H9 (cell line): ENCODE data around the gene BATF. TPM values are rescaled to one million over a fixed set of nuclear protein-coding genes. Genes with fewer than 3 reads are reported as not detected.

Source experiments
- DNase-seq: peaks from one replicate; pipeline ENCODE4 v3.0.0-alpha.2; 2017
- H2AFZ ChIP-seq: one replicate; pipeline ENCODE4 v1.6.1; 2013; ENCODE audit warnings: mild to moderate bottlenecking, low read length, control low read depth, moderate library complexity
- H2AK5ac ChIP-seq: 2 replicates; pipeline ENCODE4 v1.6.1; 2013; ENCODE audit warnings: low read length, control low read depth, mixed read lengths; ENCODE audit not compliant: insufficient read length
- H2BK120ac ChIP-seq: one replicate; pipeline ENCODE4 v1.6.1; 2013; ENCODE audit warnings: low read depth, mild to moderate bottlenecking, low read length, control low read depth, inconsistent platforms; ENCODE audit not compliant: poor library complexity, severe bottlenecking
- H2BK12ac ChIP-seq: 2 replicates; pipeline ENCODE4 v1.6.1; 2013; ENCODE audit warnings: low read length, control low read depth, mixed read lengths, low read depth; ENCODE audit not compliant: insufficient read length
- H2BK15ac ChIP-seq: 2 replicates; pipeline ENCODE4 v1.6.1; 2013; ENCODE audit warnings: low read depth, low read length, control low read depth
- H2BK20ac ChIP-seq: one replicate; pipeline ENCODE4 v1.6.1; 2013; ENCODE audit warnings: low read depth, mild to moderate bottlenecking, low read length, control low read depth, inconsistent platforms; ENCODE audit not compliant: poor library complexity, severe bottlenecking
- H2BK5ac ChIP-seq: 2 replicates; pipeline ENCODE4 v1.6.1; 2013; ENCODE audit warnings: low read length, control low read depth, mixed read lengths; ENCODE audit not compliant: insufficient read length
- H3K14ac ChIP-seq: 2 replicates; pipeline ENCODE4 v1.6.1; 2013; ENCODE audit warnings: low read length, control low read depth; ENCODE audit not compliant: insufficient read depth
- H3K18ac ChIP-seq: 2 replicates; pipeline ENCODE4 v1.6.1; 2013; ENCODE audit warnings: low read depth, mild to moderate bottlenecking, mixed read lengths, low read length, control low read depth; ENCODE audit not compliant: insufficient read length
- H3K23ac ChIP-seq: 2 replicates; pipeline ENCODE4 v1.6.1; 2013; ENCODE audit warnings: low read length, control low read depth, mixed read lengths, low read depth; ENCODE audit not compliant: insufficient read length
- H3K23me2 ChIP-seq: 2 replicates; pipeline ENCODE4 v1.6.1; 2013; ENCODE audit warnings: low read depth, mild to moderate bottlenecking, mixed read lengths, low read length, control low read depth; ENCODE audit not compliant: insufficient read length, poor library complexity, severe bottlenecking
- H3K27ac ChIP-seq: 2 replicates; pipeline ENCODE4 v1.5.1; 2013; ENCODE audit warnings: low read length, control low read depth, mixed read lengths, low read depth; ENCODE audit not compliant: insufficient read length
- H3K27me3 ChIP-seq: 2 replicates; pipeline ENCODE4 v1.6.1; 2013; ENCODE audit warnings: low read length, control low read depth, inconsistent platforms; ENCODE audit not compliant: insufficient read depth
- H3K4ac ChIP-seq: 2 replicates; pipeline ENCODE4 v1.6.1; 2013; ENCODE audit warnings: low read depth, mild to moderate bottlenecking, control low read depth, inconsistent platforms, low read length, moderate library complexity
- H3K4me1 ChIP-seq: 2 replicates; pipeline ENCODE4 v1.6.1; 2013; ENCODE audit warnings: low read length, control low read depth, inconsistent platforms; ENCODE audit not compliant: insufficient read depth
- H3K4me2 ChIP-seq: 2 replicates; pipeline ENCODE4 v1.6.1; 2013; ENCODE audit warnings: low read length, control low read depth, mixed read lengths; ENCODE audit not compliant: insufficient read length, insufficient read depth
- H3K56ac ChIP-seq: 2 replicates; pipeline ENCODE4 v1.6.1; 2013; ENCODE audit warnings: low read depth, mild to moderate bottlenecking, mixed read lengths, low read length, control low read depth; ENCODE audit not compliant: insufficient read length
- H3K79me1 ChIP-seq: 2 replicates; pipeline ENCODE4 v1.6.1; 2013; ENCODE audit warnings: low read depth, mild to moderate bottlenecking, moderate library complexity, low read length, control low read depth, inconsistent platforms; ENCODE audit not compliant: insufficient read depth, poor library complexity, severe bottlenecking
- H3K79me2 ChIP-seq: 2 replicates; pipeline ENCODE4 v1.6.1; 2013; ENCODE audit warnings: low read length, control low read depth, inconsistent platforms; ENCODE audit not compliant: insufficient read depth
- H3K9ac ChIP-seq: 2 replicates; pipeline ENCODE4 v1.6.1; 2013; ENCODE audit warnings: low read length, control low read depth, mixed read lengths; ENCODE audit not compliant: insufficient read length; ENCODE audit errors: extremely low read depth
- H3K9me3 ChIP-seq: one replicate; pipeline ENCODE4 v1.6.1; 2013; ENCODE audit warnings: low read depth, low read length, inconsistent platforms; ENCODE audit not compliant: control insufficient read depth
- H3T11ph ChIP-seq: one replicate; pipeline ENCODE4 v1.6.1; 2013; ENCODE audit warnings: mild to moderate bottlenecking, low read length, control low read depth, inconsistent platforms
- H4K20me1 ChIP-seq: one replicate; pipeline ENCODE4 v1.6.1; 2013; ENCODE audit not compliant: control insufficient read depth, insufficient read length, insufficient read depth
- H4K5ac ChIP-seq: 2 replicates; pipeline ENCODE4 v1.6.1; 2013; ENCODE audit warnings: low read depth, mild to moderate bottlenecking, mixed read lengths, low read length, control low read depth; ENCODE audit not compliant: insufficient read length
- H4K8ac ChIP-seq: replicated peaks from 2 replicates; pipeline ENCODE4 v1.6.1; 2013; ENCODE audit warnings: low read length, control low read depth, mixed read lengths, low read depth; ENCODE audit not compliant: insufficient read length
- H4K91ac ChIP-seq: 2 replicates; pipeline ENCODE4 v1.6.1; 2013; ENCODE audit warnings: low read depth, mild to moderate bottlenecking, moderate library complexity, mixed read lengths, low read length, control low read depth; ENCODE audit not compliant: insufficient read length
- H3K27ac Mint-ChIP-seq, 3 experiments: 2 replicates in 2 of 3; 3 replicates in 1 of 3; pipeline ENCODE4 v1.8.0; 2020 to 2021; ENCODE audit warnings: mixed read lengths in 3 of 3, mild to moderate bottlenecking in 1 of 3, moderate library complexity in 1 of 3
- H3K27me3 Mint-ChIP-seq: 2 replicates; pipeline ENCODE4 v1.8.0; 2021; ENCODE audit warnings: low read depth, mild to moderate bottlenecking, moderate library complexity, mixed read lengths
- H3K36me3 Mint-ChIP-seq, 3 experiments: 2 replicates in 2 of 3; 3 replicates in 1 of 3; pipeline ENCODE4 v1.8.0; 2020 to 2021; ENCODE audit warnings: low read depth in 3 of 3, mixed read lengths in 3 of 3; ENCODE audit not compliant: insufficient read depth in 1 of 3
- H3K4me1 Mint-ChIP-seq, 2 experiments: 2 replicates each; pipeline ENCODE4 v1.8.0; 2020; ENCODE audit warnings: mixed read lengths in 2 of 2
- H3K4me3 Mint-ChIP-seq, 2 experiments: 2 replicates in 1 of 2; 3 replicates in 1 of 2; pipeline ENCODE4 v1.8.0; 2020 to 2021; ENCODE audit warnings: mild to moderate bottlenecking in 2 of 2, mixed read lengths in 2 of 2, moderate library complexity in 1 of 2
- H3K9me3 Mint-ChIP-seq, 2 experiments: 2 replicates in 1 of 2; 3 replicates in 1 of 2; pipeline ENCODE4 v1.8.0; 2020; ENCODE audit warnings: mild to moderate bottlenecking in 2 of 2, mixed read lengths in 2 of 2, moderate library complexity in 1 of 2
- WGBS: extraction: QIAGEN DNeasy Blood & Tissue Kit; methylation state at CpG from one replicate; pipeline ENCODE4 v1.1.7; 2013; ENCODE audit warnings: missing lambda C conversion rate, low lambda C conversion rate, mixed read lengths; ENCODE audit not compliant: insufficient read length; ENCODE audit errors: extremely low coverage; 5-methylcytosine and 5-hydroxymethylcytosine counted together
- total RNA-seq: library from RNA; stranded (reverse); gene quantifications from 2 replicates; pipeline ENCODE4 v1.2.1, GENCODE V29; 2021
- TF ChIP-seq, protein P1 (sequence below): fragments of 200-600 bp; sonication (generic); conservative IDR thresholded peaks from 3 replicates; pipeline ENCODE4 v1.8.0; 2021; ENCODE audit warnings: antibody characterized with exemption, mild to moderate bottlenecking

Gene BATF
- total RNA-seq, 1 experiment from 2014 or later: not detected

DNA sequence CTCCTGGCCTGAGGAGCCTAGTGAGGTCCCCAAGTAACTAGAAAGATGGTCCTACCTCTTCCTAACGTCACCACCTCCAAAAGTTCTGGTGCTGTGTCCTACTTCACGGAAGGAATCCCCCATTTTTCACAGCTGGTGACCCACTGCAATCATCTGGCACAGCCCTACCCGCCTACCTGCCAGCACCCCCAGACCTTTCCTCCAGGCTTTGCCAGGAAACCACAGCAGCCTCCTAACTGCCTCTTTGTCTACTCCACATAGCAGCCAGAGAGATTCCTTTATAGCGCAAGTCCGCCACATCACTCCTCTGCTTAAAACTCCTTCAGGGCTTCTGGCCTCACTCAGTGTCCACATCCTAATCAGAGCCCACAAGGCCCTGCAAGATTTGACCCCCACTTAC lies 42.8 kb downstream of the BATF start:
- Histone ChIP-seq H3K9me3 (no peaks in the 10 kb centered on the region), H2BK12ac (no peak overlapping the region), H3K27ac (no peak overlapping the region), H4K20me1 (no peaks in the 10 kb centered on the region), H2BK15ac (no peak overlapping the region), H3K14ac (no peak overlapping the region), H3K79me2 (no peaks in the 10 kb centered on the region), H3K9ac (no peak overlapping the region), H3K4me2 (no peak overlapping the region), H3K56ac (no peak overlapping the region), H2AK5ac (no peak overlapping the region), H2AFZ (no peak overlapping the region), H4K5ac (no peak overlapping the region), H3K79me1 (no peaks in the 10 kb centered on the region), H4K8ac (no peak overlapping the region), H2BK20ac (no peak overlapping the region), H3K27me3 (no peaks in the 10 kb centered on the region), H3K4me1 (no peaks in the 10 kb centered on the region; the same call in 1 of the 2 replicates), H3K23ac (no peak overlapping the region), H3K4ac (no peak overlapping the region), H2BK5ac (no peak overlapping the region), H2BK120ac (no peak overlapping the region), H4K91ac (no peak overlapping the region), H3T11ph (no peak overlapping the region), H3K23me2 (no peaks in the 10 kb centered on the region), H3K18ac (no peak overlapping the region)
- no peaks in the 10 kb centered on the region for H3K36me3 Mint-ChIP-seq
- TF ChIP-seq, protein P1, sequence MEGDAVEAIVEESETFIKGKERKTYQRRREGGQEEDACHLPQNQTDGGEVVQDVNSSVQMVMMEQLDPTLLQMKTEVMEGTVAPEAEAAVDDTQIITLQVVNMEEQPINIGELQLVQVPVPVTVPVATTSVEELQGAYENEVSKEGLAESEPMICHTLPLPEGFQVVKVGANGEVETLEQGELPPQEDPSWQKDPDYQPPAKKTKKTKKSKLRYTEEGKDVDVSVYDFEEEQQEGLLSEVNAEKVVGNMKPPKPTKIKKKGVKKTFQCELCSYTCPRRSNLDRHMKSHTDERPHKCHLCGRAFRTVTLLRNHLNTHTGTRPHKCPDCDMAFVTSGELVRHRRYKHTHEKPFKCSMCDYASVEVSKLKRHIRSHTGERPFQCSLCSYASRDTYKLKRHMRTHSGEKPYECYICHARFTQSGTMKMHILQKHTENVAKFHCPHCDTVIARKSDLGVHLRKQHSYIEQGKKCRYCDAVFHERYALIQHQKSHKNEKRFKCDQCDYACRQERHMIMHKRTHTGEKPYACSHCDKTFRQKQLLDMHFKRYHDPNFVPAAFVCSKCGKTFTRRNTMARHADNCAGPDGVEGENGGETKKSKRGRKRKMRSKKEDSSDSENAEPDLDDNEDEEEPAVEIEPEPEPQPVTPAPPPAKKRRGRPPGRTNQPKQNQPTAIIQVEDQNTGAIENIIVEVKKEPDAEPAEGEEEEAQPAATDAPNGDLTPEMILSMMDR: no peak
- peaks cover 17% of the 10 kb centered on the region for H3K27me3 Mint-ChIP-seq
- DNase-seq: no peak
- H3K4me1 Mint-ChIP-seq: peaks cover 16 to 21% of the 10 kb centered on the region in 2 experiments
- H3K27ac Mint-ChIP-seq: no peak overlapping the region; a peak in 1 of 7 replicates
- no peak overlapping the region for H3K4me3 Mint-ChIP-seq
- no peaks in the 10 kb centered on the region for H3K9me3 Mint-ChIP-seq
- WGBS: no CpG with 5 or more reads among the region's 5 CpGs
